HepG2 (cell line): ENCODE measurements around the gene TNPO3. TPM values are rescaled to one million over a fixed set of nuclear protein-coding genes. Genes with fewer than 3 reads are reported as not detected.

Experiments
- ATAC-seq: fragments of 200-7000 bp; cut with Tn5 transposase; 3 replicates; pipeline ENCODE4 v1.9.1; 2020; ENCODE audit warnings: mild to moderate bottlenecking, moderate library complexity
- BruUV-seq: library from RNA; stranded (reverse); fragments of 400-500 nt; replicated peaks from 2 replicates; lab custom pipeline; 2021; lab: Mats Ljungman, UMichigan
- CTCF ChIA-PET: fragments of 300-600 bp; formaldehyde crosslinking; extraction: SDS; loops from one replicate; lab custom pipeline; 2021; ENCODE audit warnings: low total read pairs, inconsistent platforms, low intra/inter-chr PET ratio; lab: Yijun Ruan, JAX
- POLR2A ChIA-PET: fragments of 350-600 bp; sonication (Branson Sonifier 250); formaldehyde crosslinking; loops from one replicate; lab custom pipeline; 2020; ENCODE audit warnings: antibody characterized with exemption, inconsistent platforms; lab: Yijun Ruan, JAX
- DNase-seq: peaks from one replicate; pipeline ENCODE4 v3.0.0-alpha.2; 2015; ENCODE audit warnings: low spot score
- FAIRE-seq: peaks from 3 replicates; lab custom pipeline; 2011; peaks lifted over from hg19 to GRCh38; lab: Jason Lieb, UNC
- H2AFZ ChIP-seq: one replicate; pipeline ENCODE4 v1.6.1; 2011; ENCODE audit warnings: low read length, inconsistent platforms
- H3K27ac ChIP-seq: fragments of 300-600 bp; 3 replicates; pipeline ENCODE4 v1.8.0; 2011; ENCODE audit warnings: mixed run types, mild to moderate bottlenecking, mixed read lengths, low read length, inconsistent platforms; ENCODE audit not compliant: insufficient read depth; ENCODE audit errors: extremely low read length
- H3K27me3 ChIP-seq, 2 experiments: fragments of 200-600 bp in 1 of 2; 2 replicates in 1 of 2; 3 replicates in 1 of 2; pipeline versions ENCODE4 v1.6.0 to v1.8.0; 2011; ENCODE audit warnings: low read length in 2 of 2, mild to moderate bottlenecking in 2 of 2, moderate library complexity in 2 of 2, inconsistent platforms in 1 of 2; ENCODE audit not compliant: insufficient read depth in 2 of 2, control insufficient read depth in 1 of 2
- H3K36me3 ChIP-seq, 2 experiments: fragments of 200-600 bp in 1 of 2; replicated peaks in 1 of 2; 2 replicates in 1 of 2; 3 replicates in 1 of 2; pipeline versions ENCODE4 v1.5.1 to v1.8.0; 2011; ENCODE audit warnings: low read length in 2 of 2, inconsistent platforms in 1 of 2; ENCODE audit not compliant: insufficient read depth in 2 of 2, control insufficient read depth in 1 of 2
- H3K4me1 ChIP-seq: 2 replicates; pipeline ENCODE4 v1.5.1; 2012; ENCODE audit warnings: low read length, inconsistent platforms; ENCODE audit not compliant: insufficient read depth
- H3K4me2 ChIP-seq: 2 replicates; pipeline ENCODE4 v1.6.0; 2011; ENCODE audit warnings: low read depth, low read length, inconsistent platforms
- H3K4me3 ChIP-seq, 3 experiments: fragments of 200-600 bp in 1 of 3; sonication (generic), shearing (Covaris generic) in 1 of 3; replicated peaks in 1 of 3; 2 replicates each; pipeline ENCODE4 v1.5.1; 2011 to 2016; ENCODE audit warnings: low read length in 3 of 3, inconsistent platforms in 2 of 3, low read depth in 2 of 3, mild to moderate bottlenecking in 2 of 3, control low read depth in 1 of 3, mixed read lengths in 1 of 3; ENCODE audit not compliant: insufficient read depth in 1 of 3
- H3K79me2 ChIP-seq: one replicate; pipeline ENCODE4 v1.6.1; 2011; ENCODE audit warnings: low read length, inconsistent platforms; ENCODE audit not compliant: insufficient read depth
- H3K9ac ChIP-seq: 2 replicates; pipeline ENCODE4 v1.6.0; 2011; ENCODE audit warnings: mild to moderate bottlenecking, low read depth, low read length, inconsistent platforms; ENCODE audit not compliant: insufficient read depth
- H3K9me3 ChIP-seq: 2 replicates; pipeline ENCODE4 v1.5.1; 2012; ENCODE audit warnings: mild to moderate bottlenecking, low read length
- H4K20me1 ChIP-seq: 2 replicates; pipeline ENCODE4 v1.6.0; 2011; ENCODE audit warnings: inconsistent platforms, mild to moderate bottlenecking, low read length, moderate library complexity; ENCODE audit not compliant: insufficient read depth
- AGO2 ChIP-seq: fragments of 200-400 bp; formaldehyde crosslinking; optimal IDR thresholded peaks from 2 replicates; pipeline ENCODE3; 2017; ENCODE audit warnings: mild to moderate bottlenecking, low read depth, low read length, moderate library complexity
- ZNF3 ChIP-seq: IDR thresholded peaks from 2 replicates; pipeline ENCODE4 v1.7.0; 2017; ENCODE audit warnings: inconsistent platforms
- ZNF878 ChIP-seq: sonication (generic); formaldehyde crosslinking; IDR thresholded peaks from 2 replicates; pipeline ENCODE4 v1.8.1; 2023; ENCODE audit warnings: mild to moderate bottlenecking, missing genetic modification reagents, moderate library complexity
- WGBS: methylation state at CpG from one replicate; pipeline ENCODE4 v1.1.6; 2017; ENCODE audit warnings: low lambda C conversion rate; 5-methylcytosine and 5-hydroxymethylcytosine counted together
- in situ Hi-C: cut with HindIII; loops from 2 replicates; pipeline ENCODE4 v1.10.0; 2017; ENCODE audit warnings: low pct_unique_long_range_greater_than_20kb; ENCODE audit not compliant: extremely low pct_ligation_motif_present
- intact Hi-C: fragments of 100-400 bp; cut with micrococcal nuclease; formaldehyde crosslinking; loops from one replicate; pipeline ENCODE4 v1.10.0; 2022; ENCODE audit not compliant: unreplicated experiment
- polyA plus RNA-seq, 8 experiments: library from polyadenylated mRNA; depleted of rRNA in 3 of 8; stranded (reverse) in 7 of 8; unstranded in 1 of 8; fragments of >200 nt; fragmentation: Illumina TruSeq in 4 of 8; extraction: Trizol in 4 of 8; gene quantifications; 2 replicates each; pipeline versions ENCODE4 v1.2.1 to v1.2.3, GENCODE V29; 2011 to 2016; ENCODE audit warnings: low read depth in 4 of 8, missing spikeins in 1 of 8, mixed read lengths in 1 of 8; ENCODE audit not compliant: insufficient read depth in 1 of 8
- total RNA-seq, 5 experiments: library from RNA; depleted of rRNA; stranded (reverse); fragments of >200 nt; fragmentation: Illumina TruSeq; extraction: Trizol; gene quantifications; 2 replicates each; pipeline ENCODE4 v1.2.3, GENCODE V29; 2016; ENCODE audit warnings: low read depth in 1 of 5
- TF ChIP-seq, protein P1 (sequence below): IDR thresholded peaks from 2 replicates; pipeline ENCODE4 v1.6.1; 2016; ENCODE audit warnings: missing compliant biosample characterization, missing genetic modification reagents, borderline replicate concordance

TNPO3 gene
- total and polyA plus RNA-seq, 2 of the 13 experiments (the other 11 are each of a cell fraction or from before 2014, with no cell fraction given) = 23.8 to 44.6 TPM

GRCh38 chr7:128948976-128949760, 105.7 kb downstream of the TNPO3 start:
- in situ Hi-C loops = loop anchor here (5.0 kb wide), 1 partner anchor 42 kb away; no protein-coding TSS in a partner anchor
- WGBS = 95% methylated on average over 3 of the region's 4 CpGs
- no peak for DNase-seq

GRCh38 chr7:128948312-128948973, 106.5 kb downstream of the TNPO3 start:
- Histone ChIP-seq H3K9me3 (no peaks in the 10 kb centered on the region), H3K9ac (no peak overlapping the region), H2AFZ (no peak overlapping the region), H4K20me1 (no peaks in the 10 kb centered on the region), H3K4me1 (no peaks in the 10 kb centered on the region), H3K4me3 (no peak overlapping the region), H3K4me2 (no peak overlapping the region), H3K27ac (no peak overlapping the region), H3K36me3 (peaks cover 0 to 7% of the 10 kb centered on the region in 2 experiments; a peak in 3 of 5 replicates)
- DNase-seq (no peak), ATAC-seq (peak; percentile 15), FAIRE-seq (no peak)
- POLR2A ChIA-PET = no interaction called here
- intact Hi-C loops (no loop called here), in situ Hi-C loops (loop anchor here (5.0 kb wide), 1 partner anchor 41 kb away; no protein-coding TSS in a partner anchor)
- no TSS peak for BruUV-seq
- 93% methylated on average over 2 of the region's 12 CpGs for WGBS
- peak; percentile 57 for TF ChIP-seq AGO2
- TF ChIP-seq ZNF3 (CRISPR knock-in tag) = no peak
- TF ChIP-seq, all 625 proteins: peak for 1
- Histone ChIP-seq H3K79me2 (no peaks in the 10 kb centered on the region), H3K27me3 (no peaks in the 10 kb centered on the region)
- CTCF ChIA-PET = interaction anchor here (2.0 kb wide), 1 partner anchor 44 kb away, joined by 8 read pairs; no protein-coding TSS in a partner anchor

More at GRCh38 chr7:128948976-128949760, 105.7 kb downstream of the TNPO3 start:
- no peak for ATAC-seq
- H4K20me1 ChIP-seq = no peaks in the 10 kb centered on the region
- TF ChIP-seq ZNF878 (CRISPR knock-in tag) (no peak), AGO2 (peak; percentile 13)
- TF ChIP-seq, protein P1, sequence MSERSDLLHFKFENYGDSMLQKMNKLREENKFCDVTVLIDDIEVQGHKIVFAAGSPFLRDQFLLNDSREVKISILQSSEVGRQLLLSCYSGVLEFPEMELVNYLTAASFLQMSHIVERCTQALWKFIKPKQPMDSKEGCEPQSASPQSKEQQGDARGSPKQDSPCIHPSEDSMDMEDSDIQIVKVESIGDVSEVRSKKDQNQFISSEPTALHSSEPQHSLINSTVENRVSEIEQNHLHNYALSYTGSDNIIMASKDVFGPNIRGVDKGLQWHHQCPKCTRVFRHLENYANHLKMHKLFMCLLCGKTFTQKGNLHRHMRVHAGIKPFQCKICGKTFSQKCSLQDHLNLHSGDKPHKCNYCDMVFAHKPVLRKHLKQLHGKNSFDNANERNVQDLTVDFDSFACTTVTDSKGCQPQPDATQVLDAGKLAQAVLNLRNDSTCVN (CRISPR knock-in tag) = no peak
- TF ChIP-seq, all 625 proteins: peak for 1
- H3K36me3 ChIP-seq = peaks cover 4 to 7% of the 10 kb centered on the region in 2 experiments; a peak in 4 of 5 replicates
- FAIRE-seq = no peak
- H3K27me3 ChIP-seq = no peaks in the 10 kb centered on the region
- intact Hi-C loops = no loop called here
- BruUV-seq = no TSS peak
- no peak overlapping the region for H2AFZ ChIP-seq
- POLR2A ChIA-PET = no interaction called here
- no peak overlapping the region for H3K4me3 ChIP-seq
- no peak overlapping the region for H3K4me2 ChIP-seq
- H3K9ac ChIP-seq = no peak overlapping the region
- H3K4me1 ChIP-seq = no peaks in the 10 kb centered on the region
- H3K79me2 ChIP-seq = no peaks in the 10 kb centered on the region
- no peak overlapping the region for H3K27ac ChIP-seq
- no peaks in the 10 kb centered on the region for H3K9me3 ChIP-seq
- CTCF ChIA-PET = no interaction called here
